Lower leg skin (tissue), 3 donors: ENCODE measurements around the gene TRIM7.

Experiments used
- CTCF ChIP-seq, 3 donors: fragments of 450-650 bp; IDR thresholded peaks; one replicate each; pipeline ENCODE4 v1.5.1; 2016; ENCODE audit warnings: antibody characterized with exemption in 3 of 3, mild to moderate bottlenecking in 3 of 3, moderate library complexity in 2 of 3
- POLR2A ChIP-seq, 2 donors: fragments of 450-650 bp; IDR thresholded peaks; one replicate each; pipeline ENCODE4 v1.6.1; 2016 to 2017; ENCODE audit warnings: antibody characterized with exemption in 2 of 2, mild to moderate bottlenecking in 1 of 2, moderate library complexity in 1 of 2

DNA sequence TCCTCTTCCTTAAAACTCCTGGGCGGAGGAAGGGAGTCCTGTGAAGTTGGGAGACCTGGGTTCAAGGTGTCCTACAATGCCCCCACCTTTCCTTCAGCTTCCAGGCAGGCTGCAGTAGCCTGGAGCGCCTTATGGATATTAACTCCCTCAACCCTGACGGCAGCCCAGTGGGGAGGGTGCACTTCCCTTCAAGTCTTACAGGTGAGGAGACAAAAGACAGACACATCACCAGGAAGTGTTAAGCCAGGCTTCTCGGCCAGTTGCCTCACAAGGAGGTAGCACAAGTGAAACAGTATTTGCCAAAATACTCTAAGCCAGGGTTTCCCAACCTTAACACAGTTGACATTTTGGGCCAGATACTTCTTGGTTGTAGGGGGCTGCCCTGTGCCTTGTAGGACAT, 4.2 kb downstream of the TRIM7 start:
- TF ChIP-seq CTCF (IDR thresholded peaks at IDR 0.05) (no peak), POLR2A (IDR thresholded peaks at IDR 0.05) (no peak)
